NCI-H2196 (cell line): ENCODE data around the gene PNLIP.

Experiments
- DNase-seq: peaks from one replicate; lab custom pipeline; 2025; ENCODE audit not compliant: unreplicated experiment; lab: John Stamatoyannopoulos, UW

PNLIP gene

DNA sequence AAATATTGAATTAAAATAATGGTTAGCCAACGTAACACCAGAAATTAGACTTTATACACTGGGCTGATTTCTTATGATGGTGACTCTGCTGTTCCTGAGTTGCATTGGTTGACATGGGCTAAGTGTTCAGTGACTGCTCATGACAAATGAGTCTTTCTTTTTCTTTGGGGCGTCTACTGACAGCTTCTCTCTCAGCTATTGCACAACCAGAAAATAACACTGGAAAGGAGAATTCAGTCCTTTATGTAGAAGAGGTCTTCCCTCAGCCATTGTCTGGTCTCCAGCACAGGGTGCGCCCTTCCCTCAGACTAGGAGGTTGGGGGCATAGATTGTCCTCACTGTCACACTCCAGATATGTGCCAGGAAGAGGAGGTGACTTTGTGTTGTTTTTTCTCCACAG lies 21.6 kb downstream of the PNLIP start:
- DNase-seq, result no peak

DNA sequence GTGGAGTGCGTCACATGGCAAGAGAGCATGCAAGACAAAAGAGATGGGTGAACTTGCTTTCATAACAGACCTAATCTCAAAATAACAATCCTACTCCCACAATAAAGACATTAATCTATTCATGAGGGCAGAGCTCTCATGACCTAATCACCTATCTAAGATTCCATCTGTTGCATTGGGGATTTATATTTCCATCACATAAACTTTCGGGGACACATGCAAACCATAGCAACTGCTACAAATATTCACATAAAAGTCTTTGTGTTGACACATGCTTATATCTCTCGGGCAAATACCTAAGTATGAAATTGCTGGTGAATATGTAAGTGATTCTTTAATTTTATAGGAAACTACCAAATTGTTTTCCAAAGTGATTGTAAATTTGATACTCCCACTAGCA lies 29.1 kb downstream of the PNLIP start:
- no peak for DNase-seq

DNA sequence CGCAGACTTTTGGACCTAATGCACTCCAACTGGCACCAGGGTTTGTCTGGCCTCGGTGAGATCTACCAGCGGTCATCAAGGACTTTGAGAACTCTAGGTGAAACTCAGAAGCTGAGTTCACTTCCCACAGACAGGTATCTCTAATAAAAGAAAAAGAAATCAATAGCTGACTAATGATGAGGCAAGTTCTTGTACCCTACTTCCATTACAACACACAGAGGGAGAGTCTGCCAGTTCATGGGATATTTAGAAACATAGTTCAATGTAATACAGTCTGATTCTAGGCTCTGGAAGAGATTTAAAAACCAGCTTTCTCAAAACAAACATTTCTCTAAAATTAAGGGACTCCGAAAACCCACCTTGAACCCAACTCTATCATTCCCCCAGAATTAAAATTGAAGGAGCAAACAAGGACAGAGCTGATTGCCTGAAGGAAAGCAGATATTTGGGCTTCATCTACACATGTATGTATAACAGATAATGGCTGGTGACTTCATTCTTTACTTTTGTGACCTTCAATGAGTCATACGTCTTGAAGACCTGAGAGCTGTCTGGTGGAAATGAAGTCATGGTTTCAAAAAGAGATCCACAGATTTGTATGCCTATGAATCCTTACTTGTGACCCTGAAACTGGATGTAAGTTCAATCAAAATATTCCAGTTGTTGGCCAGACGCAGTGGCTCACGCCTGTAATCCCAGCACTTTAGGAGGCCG lies 42.3 kb downstream of the PNLIP start:
- no peak for DNase-seq

DNA sequence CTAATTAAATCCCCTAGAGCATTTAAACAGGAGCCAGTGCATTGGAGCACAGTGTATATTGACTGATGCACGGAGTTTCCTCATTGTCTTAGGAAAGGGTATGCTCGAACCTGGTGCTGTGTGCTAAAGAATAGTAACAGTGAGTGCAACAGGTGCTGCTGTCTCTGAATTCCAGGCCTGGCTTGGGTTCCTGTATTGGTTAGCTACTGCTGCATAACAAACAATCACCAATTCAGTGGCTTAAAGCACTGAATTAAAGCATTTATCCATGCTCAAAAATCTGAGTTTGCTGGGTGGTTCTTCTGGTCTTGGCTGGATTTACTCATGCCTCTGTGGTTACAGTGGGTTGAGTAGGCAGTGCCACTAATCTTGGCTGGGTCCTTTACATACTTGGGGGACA lies 43.3 kb downstream of the PNLIP start:
- no peak for DNase-seq

DNA sequence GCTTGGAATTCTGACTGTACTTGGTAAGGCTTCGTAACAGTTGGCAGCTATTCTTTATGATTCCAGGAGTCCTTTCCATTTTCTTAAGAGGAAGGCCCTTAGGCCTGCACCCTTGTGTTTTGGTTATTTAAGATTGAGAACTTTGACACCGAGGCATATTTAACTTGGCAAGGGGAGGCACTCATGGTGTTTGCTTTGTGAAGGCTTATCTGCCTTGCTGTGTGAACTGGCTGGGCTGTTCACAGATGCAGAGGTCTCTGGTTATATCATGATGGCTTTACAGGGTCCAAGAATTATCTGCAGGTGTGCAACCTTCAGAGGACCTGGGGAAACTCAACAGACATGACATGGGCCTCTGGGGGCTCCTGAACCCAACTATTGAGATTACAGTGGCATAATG lies 44.2 kb downstream of the PNLIP start:
- no peak for DNase-seq

DNA sequence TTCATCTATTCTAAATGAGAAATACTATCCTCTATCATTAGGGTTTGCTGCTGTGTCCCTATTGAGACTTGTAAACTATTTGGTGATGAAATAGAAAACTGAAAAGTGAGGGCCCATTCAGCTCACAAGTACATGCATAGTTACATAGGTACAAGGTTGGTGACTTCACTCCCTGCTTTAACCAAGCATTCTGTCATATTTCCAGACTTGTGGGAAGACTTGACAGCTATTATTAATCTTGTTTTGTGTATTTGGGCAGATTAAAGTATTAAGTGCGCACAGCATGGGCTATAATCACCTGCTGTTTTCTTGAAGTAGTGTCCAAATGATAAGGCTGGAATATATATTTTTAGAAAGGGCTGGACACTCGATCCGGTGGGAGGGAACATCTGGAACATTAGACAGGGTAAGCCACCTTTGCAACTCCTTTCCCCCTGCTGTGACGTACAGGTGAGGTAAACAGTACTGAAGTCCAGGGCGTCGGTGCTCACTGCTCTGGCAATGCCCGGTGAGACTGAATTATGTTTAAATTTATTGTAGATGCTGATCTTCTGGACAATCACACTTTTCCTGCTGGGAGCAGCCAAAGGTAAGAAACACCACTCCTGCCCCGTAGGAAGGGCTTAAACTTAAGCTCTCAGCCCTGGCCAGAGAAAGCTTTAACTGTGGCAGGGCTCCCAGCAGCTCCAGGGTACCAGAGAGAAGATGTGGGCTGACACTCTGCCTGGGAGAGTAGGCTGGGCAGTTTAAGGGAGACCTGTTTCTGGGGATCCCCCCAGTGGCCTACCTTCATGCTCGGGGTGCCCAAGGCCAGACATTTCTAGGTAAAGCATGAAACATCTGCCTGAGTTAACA lies 45.1 kb downstream of the PNLIP start, which contains the start of gene PNLIPRP1:
TSS of gene PNLIPRP1 (plus strand) at position 370 of the 855 bp plus-strand sequence. CDS start at position 541, 171 bp downstream.
- DNase-seq, result no peak

DNA sequence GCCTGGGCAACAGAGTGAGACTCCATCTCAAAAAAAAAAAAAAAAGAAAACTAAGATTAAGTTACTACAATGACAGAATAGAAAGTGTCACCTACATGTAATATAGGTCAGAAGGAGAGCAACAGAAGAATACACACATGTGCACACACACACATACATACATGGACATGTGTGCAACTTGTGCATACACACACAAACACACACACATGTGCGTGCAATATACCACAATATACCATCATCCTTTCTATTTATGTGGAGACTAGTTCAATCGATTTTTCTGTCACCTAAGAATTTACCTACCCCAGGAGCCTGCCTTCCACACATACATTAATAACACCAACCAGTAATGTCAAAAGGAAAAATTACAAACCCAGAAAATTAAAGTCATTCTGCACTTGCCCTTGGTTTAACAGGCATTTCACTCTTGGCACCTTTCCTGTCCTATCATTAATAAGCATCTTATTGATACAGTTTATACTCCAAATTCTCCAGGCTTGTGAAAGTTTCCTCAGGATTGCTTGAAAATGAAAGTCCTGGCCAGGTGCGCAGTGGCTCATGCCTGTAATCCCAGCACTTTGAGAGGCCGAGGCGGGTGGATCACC lies 47.5 kb downstream of the PNLIP start:
- no peak for DNase-seq

DNA sequence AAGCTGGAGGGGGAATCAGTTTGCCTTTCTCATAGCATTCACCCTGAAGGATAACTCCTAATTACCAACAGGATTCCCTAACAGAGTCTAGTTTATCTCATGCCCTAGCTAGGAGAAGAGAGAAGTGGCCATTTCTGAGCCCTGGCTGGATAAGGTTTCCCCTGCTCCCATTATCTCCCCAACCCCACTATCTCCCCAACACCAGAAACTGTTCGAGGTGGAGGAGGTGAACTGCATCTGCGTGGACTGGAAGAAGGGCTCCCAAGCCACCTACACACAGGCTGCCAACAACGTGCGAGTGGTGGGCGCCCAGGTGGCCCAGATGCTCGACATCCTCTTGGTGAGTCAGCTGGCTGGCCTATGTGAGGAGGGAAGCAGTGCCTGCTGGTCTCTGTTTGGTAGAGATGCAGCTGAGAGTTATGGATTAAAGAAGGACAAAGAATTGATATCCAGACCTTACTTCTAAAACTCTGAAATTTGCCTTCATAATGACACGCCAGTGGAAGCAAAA lies 48.8 kb downstream of the PNLIP start:
- no peak for DNase-seq

DNA sequence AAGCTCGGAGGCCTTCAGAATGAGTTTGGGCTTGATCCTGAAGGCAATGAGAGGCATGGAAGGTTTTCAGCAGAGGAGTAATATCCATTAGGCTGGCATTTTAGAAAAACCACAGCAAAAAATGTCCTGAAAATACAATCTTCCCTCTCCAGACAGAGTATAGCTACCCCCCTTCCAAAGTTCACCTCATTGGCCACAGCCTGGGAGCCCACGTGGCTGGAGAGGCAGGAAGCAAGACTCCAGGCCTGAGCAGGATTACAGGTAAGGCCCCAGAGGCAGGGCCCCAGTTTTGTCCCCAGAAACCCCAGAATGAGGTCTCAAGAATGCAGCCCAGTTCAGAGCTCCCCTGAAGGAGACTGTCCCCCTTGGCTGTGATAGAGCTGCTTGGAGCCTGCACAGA lies 50.3 kb downstream of the PNLIP start:
- DNase-seq, result no peak

DNA sequence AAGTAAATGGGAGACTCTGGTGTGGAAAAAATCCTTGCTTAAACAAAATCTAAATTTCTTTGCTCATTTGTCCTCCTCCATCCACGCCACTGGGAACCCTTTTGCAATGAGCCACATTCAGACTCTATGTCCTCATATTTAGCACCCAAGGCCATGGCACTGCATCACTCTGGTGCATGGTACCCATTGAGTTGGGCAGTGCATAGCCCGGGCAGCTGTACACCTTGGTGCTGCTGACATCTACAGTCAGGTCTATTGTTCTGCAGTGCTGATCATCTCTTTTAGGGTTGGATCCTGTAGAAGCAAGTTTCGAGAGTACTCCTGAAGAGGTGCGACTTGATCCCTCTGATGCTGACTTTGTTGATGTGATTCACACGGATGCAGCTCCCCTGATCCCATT lies 51.8 kb downstream of the PNLIP start:
- DNase-seq, result no peak

DNA sequence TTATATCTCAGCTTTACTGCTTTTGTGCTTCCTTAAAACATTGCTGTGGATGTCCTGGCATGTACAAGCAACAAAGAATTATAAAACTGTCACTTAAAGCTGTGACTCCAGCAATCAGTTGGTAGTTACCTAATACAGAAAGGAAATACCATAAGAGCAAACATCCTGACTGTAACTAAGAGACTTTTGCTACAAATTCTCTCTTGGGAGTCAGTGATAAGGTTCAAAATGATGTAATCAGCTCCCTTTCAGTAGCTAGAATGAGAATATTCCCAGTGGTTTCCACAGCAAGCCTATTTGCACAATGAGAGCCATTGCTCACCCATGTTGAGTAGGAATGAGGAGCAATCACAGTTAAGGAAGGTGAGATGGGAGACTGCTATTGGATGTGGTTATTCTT lies 52.6 kb downstream of the PNLIP start:
- DNase-seq, result no peak

DNA sequence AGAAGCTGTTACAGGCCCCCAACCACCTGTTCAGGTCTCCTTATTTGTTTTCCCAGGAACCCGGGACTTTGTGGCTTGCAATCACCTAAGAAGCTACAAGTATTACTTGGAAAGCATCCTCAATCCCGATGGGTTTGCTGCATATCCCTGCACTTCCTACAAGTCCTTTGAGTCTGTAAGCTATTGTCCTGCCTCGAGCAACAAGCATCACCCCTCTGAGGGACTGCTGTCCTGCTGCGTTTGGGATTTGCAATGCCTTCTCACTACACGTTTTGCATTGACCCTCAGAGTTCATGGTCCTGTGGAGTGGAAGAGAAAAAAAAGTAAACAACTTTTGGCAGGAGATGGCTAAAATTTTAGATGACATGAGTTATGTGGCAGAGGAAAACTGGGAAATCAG lies 54.3 kb downstream of the PNLIP start:
- no peak for DNase-seq

DNA sequence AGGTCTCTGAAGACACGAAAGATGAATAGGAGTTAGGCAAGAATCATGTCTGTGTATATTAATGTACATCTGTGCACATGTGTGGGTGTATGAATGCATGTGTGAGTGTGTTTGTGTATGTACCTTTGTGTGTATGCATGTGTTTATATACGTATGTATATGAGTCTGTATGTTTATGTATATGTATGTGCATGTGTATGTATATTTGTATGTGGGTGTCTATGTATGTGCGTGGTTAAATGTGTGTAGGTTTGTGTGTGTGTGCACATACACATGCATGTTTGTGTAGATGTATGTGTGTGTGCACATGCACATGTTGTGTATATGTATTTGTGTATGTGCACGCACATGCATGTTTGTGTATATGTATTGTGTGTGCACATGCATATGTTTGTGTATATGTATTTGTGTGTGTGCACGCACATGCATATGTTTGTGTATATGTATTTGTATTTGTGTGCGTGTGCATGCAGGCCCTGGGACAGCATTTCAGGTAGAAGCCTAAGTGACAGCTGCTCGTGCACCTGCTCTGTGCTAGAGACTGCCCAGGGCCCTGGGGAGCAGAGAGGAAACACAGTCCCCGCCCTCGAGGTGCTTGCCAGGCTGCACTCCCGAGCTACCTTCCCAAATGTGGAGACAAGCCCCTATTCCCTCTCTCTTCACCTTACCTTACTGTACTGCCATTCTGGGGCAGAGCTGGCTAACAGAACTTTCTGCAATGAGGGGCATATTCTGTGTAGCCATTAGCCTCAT lies 57.1 kb downstream of the PNLIP start:
- no peak for DNase-seq

DNA sequence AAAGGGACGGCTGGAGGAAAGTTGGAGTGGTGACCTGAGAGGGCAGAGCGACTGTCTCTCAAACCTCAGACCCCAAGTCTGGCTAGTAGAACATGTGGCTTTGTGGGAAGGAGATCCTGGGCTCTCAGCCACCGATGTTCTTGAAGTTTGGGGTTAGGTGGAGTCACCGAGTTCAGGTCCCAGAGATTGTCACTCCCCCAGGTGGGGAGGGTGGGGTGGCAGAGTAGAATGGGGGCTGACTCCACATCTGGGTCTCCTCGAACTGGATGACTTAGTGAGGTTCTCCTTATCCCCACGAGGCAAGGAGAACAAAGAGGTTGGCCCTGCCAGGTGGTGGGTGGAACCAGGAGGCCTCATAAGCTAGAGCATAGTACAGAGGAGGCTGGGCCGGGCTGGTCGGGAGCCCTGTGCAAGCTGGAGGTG lies 60.3 kb downstream of the PNLIP start:
- no peak for DNase-seq

DNA sequence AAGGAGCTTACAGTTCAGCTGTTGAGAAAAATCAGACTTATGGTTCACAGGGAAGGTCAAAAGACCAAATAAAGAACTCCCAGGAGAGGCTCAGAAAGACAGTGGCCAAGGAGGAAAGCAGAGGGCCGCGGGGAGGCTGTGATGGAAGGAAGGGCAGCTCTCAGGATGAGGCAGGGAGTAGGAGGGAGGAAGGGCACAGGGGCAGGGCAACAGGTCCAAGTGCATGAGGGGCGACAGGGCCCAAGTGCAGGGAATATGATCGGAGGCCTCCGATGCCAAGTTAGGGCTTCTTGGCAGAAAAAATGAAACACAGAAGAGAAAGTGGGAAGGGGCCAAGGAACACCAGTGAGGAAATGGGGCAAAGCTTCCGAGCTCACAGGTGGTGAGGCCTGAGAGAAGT lies 61.6 kb downstream of the PNLIP start:
- DNase-seq, result no peak

DNA sequence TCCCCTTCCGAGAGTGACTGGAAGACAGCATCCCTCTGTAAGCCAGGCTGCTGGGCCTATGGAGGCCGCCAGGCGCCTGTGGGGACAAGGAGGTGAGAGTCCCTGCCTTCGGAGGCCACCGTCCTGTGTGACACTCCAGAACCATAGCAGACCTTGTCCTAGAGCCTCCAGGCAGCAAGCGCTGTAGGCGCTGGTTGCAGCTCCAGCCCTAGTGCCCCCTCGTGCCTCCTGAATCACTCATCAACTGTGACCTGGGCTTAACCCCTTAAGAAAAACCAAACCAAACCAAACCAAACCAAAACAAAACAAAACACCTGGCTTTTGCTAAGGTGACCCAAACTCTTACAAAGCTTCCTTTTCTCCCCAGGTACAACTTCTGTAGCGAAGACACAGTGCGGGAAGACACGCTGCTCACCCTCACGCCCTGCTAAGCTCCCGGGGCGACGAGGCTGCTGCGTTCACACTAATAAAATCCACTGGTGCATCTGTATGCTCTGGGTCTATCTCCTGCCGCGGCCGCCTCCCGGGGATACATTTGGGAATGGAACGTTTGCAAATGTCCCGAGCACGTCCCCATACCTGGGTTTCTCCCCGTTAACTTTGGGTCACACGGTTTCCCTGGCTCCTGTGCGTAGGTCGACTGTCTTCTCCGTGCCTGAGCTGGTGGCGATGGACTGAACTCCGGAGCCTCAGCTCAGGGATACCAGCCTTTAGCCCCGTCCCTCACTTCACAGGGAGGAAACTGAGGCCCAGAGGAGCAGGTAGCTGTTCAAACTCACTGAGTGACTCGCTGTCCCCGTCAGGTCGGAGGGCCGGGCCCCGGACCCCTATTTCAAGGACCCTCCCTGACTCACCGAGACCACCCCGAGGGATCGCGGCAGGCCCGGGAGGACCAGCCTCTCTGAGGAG lies 63.2 kb downstream of the PNLIP start:
- no peak for DNase-seq

DNA sequence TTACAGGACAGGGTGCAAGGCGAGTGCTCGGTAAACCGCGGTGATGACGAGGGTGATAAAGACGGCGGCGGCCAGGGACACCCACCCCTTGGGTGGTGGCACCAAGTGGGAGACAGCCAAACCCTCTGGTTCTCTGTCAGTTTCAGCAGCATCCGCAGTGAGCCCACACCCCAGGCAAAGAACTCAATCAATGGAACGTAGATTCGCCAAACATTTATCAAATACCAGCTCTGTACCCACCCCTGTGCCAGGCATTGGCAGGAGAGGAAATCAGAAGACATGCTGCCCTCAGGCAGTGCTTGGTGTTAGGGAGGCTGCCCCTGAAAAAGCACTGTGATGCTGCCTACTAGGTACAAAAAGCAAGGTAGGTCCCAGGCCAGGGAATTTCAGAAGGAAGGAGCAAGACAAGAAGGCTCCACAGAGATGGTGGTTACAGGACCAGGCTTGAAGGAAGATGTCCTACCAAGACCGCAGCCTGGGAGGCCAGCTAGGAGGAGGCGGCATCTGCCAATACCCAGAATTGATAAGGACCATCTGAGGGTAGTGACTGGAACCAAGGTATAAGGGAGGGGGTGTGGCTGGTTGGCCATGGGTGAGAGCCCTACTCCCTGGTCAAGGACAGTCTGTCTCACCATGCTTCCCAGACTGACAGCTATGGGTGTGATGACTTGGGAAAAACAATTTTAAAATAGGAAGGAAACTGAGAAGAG lies 64.9 kb downstream of the PNLIP start:
- no peak for DNase-seq

DNA sequence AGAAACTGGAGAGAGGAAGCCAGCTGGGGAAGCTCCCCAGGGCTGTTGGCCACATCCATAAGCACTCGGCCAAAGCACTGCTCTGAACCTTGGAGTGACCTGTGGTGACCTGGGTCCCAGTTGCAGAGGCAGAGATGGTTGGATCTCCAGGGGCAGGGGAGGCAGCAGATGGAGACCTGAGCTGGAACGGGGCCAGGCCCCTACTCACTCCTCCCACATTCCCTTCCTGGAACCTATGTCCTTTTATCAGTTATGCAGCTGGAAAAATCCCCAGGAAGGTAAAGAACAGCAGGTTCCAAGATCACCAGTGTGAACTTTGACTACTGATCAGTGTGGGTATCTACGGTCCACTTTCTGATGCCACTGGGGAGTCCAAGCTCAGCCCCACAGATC lies 65.4 kb downstream of the PNLIP start:
- no peak for DNase-seq

DNA sequence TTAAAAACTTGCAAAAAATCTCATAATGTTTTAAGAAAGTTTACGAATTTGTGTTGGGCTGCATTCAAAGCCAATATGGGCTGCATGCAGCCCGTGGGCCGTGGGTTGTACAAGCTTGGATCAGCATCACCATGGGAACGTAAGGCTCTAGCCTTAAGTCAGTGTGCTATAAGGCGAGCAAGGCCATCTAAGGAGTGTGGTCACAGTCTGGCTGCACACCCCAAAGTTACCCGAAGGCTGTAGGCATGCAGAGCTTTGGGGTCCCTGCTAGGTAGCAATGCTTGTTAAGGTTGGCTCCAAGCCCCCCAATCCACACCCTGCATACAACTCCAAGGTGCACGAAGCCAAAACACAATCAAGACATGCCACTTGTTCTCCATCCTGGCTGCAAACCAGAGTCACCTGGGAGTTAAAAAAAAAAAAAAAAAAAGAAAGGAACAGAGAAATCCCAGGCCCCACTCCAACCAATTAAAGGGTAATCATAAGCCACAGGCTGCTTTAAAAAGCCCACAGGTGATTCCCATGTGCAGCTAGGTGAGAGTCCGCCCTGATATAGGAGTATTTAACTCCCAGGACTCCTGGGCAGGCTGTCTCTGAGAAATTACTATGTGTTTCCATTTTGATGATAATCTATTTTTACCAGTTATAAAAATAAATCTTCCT lies 66.5 kb downstream of the PNLIP start:
- DNase-seq, result no peak
